GM21723 (cell line): ENCODE measurements around the gene PSD.
A peak's percentile ranks its signal among the peaks of the same experiment; 100 is the strongest.
"Not testable (repeated sequence)": the region's sequence is repeated elsewhere in the genome, so short reads cannot be mapped to it uniquely, and the experiment has no call there.

Source experiments
- ATAC-seq: cut with Tn5 transposase; IDR thresholded peaks from one replicate; pipeline ENCODE4 v1.9.1; 2021; ENCODE audit warnings: mild to moderate bottlenecking, moderate library complexity; ENCODE audit not compliant: unreplicated experiment

The PSD gene

GRCh38 chr10:102418622-102419268 lies at the start of gene PSD:
Gene PSD, minus strand, starts transcription at chr10:102418785. Its CDS starts 1,747 bp downstream, at chr10:102417038.
- no peak for ATAC-seq

GRCh38 chr10:102467971-102468438 lies 49.4 kb upstream of the PSD start:
- ATAC-seq = no peak

GRCh38 chr10:102467318-102467717 lies 48.7 kb upstream of the PSD start:
- no peak for ATAC-seq

DNA sequence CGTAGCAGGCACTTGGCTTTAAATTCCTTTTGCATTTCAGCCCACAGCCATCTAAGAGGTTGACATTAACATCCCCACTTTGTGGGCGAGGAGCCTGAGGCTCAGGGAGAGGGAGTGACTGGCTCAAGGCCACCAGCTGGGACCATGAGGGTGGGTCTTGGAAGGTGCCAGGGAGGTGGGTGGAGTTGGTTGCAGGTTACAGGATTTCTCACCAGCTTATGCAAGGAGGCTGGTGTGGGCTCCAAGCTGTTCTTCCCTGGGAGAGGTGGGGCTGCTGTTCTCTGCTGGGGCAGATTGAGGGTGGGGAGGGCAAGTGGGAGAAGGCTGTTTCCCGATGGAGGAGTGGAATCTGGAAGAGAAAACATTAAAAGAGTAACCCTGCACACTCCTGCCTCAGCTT lies 46.9 kb upstream of the PSD start:
- no peak for ATAC-seq

DNA sequence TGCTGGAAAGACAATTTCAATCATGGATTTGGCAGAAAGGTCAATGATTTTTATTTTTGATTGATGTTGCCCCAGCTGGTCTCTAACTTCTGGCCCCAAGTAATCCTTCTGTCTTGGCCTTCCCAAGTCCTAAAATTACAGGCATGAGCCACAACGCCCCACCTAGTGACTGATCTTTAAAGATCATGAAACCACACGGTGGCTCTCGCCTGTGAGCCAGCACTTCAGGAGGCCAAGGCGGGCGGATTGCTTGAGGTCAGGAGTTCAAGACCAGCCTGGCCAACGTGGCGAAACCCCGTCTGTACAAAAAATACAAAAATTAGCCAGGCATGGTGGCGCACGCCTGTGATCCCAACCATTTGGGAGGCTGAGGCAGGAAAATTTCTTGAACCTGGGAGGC lies 45.4 kb upstream of the PSD start:
- no peak for ATAC-seq

DNA sequence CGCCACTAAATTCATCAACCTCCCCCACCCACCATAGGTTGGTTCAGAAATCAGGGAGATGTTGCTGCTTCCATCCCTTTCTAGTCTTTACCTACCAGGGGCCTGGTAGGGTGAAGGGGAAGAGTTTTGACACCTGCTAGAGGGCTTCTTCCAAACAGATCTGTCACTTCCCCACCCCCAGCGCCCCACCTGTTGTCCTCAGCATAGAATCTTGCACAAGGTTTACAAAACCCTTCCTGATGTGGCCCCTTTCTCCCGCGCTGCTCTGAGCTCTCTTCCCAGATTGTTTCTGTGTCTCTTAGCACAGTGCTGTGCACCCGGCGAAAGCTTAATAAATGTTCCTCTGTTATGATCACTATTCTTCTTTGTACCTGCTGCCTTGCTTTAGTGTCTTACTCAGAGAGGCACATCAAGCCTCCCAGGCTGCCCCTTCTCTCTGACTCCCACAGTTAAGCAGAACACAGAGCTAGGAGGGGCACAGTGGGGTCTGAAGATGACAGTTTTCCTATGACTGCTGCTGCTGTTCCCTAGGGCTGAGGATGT lies 44.0 kb upstream of the PSD start:
- ATAC-seq = no peak

DNA sequence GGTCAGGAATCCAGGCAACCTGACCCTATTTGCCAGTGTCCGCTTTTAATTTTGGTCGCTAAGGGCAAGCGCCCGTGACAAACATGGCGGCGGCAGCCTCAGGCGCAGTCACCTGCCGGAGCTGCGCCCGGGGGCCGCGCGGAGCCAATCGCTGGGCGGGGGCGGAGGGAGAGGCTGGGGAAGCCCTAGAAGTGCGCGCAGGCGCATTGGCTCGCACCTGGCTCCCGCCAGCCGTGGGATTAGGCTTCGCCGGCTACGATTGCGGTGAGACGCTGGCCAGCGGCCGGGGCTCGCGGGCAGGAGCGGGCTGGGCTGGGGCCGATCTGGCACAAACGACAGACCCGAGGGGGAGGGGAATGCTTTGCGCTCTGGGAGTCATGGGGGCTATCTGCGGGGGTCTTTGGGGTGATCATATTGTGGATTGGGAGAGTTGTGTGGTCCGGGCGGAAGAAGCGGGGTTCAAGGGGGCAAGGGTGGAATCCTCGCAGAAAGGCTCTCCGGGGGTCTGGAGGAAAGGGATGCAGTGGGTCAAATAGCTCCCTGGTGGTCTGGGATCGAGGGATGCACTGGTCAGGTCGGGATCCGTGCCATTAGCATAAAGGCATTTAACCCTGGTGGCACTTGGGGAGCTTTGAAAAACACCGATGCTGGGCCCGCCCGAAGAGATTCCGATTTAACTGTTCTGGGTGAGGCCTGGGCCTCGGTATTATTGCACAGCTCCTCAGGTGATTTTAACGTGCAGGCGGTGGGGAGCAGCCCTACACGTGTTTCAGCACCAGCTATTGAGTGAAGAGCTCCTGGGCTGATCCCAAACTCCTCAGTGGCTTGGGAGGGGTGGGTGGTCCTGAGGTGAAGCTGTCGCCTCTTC lies 42.8 kb upstream of the PSD start:
- peak; percentile 84 for ATAC-seq

DNA sequence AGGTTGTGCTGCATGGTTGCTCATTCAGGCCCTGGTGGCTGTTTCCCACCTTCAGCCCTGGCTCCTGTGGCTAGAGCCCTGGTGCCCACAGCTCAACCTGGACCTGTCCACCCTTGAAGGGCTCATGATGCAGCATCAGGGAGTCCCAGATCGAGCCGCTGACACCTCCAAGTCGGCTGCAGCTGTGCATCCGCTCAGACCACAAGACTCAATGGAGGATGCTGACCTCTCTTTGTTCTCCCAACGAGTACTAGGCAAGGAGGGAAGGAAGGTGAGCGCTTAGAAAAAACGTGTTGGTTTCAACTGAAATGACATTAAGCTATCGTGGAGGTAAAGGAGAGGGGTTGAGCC lies 42.2 kb upstream of the PSD start:
- peak; percentile 32 for ATAC-seq

- ATAC-seq = no peak
Observed at GRCh38 chr10:102458656-102459055, 40.1 kb upstream of the PSD start.

GRCh38 chr10:102457591-102458150 lies 39.1 kb upstream of the PSD start:
- ATAC-seq = no peak

GRCh38 chr10:102455893-102456471 lies 37.4 kb upstream of the PSD start:
- no peak for ATAC-seq

DNA sequence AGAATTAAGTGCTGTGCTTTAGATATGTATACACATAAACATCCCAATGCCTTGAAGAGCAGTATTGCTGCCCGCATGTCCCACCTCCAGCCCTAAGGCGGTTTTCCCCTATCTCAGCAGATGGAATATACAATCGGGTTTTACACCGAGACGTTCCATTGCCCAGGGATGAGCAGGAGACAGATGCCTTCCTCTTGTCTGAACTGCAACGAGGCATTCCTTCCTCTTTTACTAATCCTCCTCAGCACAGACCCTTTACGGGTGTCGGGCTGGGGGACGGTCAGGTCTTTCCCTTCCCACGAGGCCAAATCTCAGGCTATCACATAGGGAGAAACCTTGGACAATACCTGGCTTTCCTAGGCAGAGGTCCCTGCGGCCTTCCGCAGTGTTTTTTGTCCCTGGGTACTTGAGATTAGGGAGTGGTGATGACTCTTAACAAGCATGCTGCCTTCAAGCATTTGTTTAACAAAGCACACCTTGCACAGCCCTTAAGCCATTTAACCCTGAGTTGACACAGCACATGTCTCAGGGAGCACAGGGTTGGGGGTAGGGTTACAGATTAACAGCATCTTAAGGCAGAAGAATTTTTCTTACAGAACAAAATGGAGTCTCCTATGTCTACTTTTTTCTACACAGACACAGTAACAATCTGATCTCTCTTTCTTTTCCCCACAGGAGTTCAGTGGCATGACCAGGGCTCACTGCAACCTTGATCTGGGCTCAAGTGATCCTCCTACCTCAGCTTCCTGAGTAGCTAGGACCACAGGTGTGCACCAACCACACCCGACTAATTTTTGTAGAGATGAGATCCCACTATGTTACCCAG lies 36.3 kb upstream of the PSD start:
- ATAC-seq = not testable (repeated sequence)

DNA sequence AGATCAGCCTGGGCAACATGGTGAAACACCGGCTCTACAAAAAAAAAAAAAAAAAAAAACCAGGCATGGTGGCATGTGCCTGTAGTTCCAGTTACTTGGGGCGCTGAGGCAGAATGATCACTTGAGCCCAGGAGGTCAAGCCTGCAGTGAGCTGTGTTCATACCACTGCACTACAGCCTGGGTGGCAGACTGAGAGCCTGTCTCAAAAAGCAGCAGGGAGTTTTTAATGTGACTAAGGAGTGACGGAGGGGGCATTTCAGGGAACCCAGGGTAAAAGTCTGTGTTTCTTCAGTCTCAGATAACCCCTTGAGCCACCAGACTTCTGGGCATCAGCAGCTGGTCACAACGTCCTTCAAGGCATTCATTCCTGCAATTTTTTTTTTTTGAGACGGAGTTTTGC lies 34.9 kb upstream of the PSD start:
- ATAC-seq = no peak

GRCh38 chr10:102452672-102453340 lies 34.2 kb upstream of the PSD start:
- ATAC-seq = no peak

DNA sequence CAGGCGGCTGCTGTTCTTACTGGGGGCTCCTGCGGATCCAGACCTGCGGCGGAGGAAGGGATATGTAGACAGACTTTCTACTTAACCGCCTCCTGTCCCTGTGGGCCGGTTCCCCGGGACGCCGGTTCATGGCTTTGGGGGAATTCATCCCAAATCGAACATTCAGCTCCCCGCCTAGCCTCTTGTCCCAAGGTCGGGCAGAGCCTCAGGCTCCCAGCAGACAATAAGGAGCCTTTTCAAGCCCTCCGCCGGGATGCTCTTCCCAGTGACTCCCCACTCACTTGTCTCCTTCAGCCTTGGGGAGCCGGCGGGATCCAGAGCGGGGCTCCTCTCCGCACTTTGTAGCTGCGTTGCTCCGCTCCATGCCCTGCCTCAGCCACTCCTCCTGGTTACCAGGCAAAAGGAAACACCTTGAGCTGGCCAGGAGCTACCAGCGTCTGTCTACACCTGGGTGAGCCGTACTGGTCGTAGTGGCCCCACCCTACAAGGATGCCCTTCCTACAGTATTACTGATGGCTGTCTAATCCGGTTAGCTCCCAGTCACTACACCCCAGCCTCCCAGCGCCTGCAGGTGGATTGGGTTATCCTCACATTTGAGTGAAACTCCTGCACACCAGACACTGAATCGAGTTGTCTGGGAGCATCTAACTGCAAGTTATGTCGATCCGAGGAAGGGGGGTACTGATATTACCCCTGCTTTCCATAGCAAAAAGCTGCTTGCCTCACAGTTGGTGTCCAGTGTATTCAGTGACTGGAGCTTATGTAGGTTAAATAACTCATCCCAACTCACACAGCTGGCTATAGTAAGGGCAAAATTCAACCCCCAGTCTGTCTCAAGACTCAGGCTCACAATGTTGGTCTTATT lies 32.8 kb upstream of the PSD start, which contains the start of gene C10orf95:
Gene C10orf95 (minus strand): TSS at position 439 of the 865 bp plus-strand sequence. CDS start 450 bp downstream, outside the sequence.
- no peak for ATAC-seq

- ATAC-seq = peak; percentile 68
Observed at GRCh38 chr10:102450374-102451104, 32.0 kb upstream of the PSD start.

- ATAC-seq = no peak
Observed at GRCh38 chr10:102450124-102450373, 31.5 kb upstream of the PSD start.

GRCh38 chr10:102449321-102450123 lies 30.9 kb upstream of the PSD start:
- ATAC-seq = peak; percentile 67
